Measurements from ENCODE around the gene SLC9A3.

- TF ChIP-seq, protein P1, sequence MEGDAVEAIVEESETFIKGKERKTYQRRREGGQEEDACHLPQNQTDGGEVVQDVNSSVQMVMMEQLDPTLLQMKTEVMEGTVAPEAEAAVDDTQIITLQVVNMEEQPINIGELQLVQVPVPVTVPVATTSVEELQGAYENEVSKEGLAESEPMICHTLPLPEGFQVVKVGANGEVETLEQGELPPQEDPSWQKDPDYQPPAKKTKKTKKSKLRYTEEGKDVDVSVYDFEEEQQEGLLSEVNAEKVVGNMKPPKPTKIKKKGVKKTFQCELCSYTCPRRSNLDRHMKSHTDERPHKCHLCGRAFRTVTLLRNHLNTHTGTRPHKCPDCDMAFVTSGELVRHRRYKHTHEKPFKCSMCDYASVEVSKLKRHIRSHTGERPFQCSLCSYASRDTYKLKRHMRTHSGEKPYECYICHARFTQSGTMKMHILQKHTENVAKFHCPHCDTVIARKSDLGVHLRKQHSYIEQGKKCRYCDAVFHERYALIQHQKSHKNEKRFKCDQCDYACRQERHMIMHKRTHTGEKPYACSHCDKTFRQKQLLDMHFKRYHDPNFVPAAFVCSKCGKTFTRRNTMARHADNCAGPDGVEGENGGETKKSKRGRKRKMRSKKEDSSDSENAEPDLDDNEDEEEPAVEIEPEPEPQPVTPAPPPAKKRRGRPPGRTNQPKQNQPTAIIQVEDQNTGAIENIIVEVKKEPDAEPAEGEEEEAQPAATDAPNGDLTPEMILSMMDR (IDR thresholded peaks at IDR 0.05 in 2 of 3, conservative IDR thresholded peaks at IDR 0.05 in 1 of 3; ENCODE audit: borderline replicate concordance in 1 of 3, insufficient read depth in 1 of 3, low read depth in 2 of 3, low read length in 2 of 3) = no peak
- TF ChIP-seq EZH2 (IDR thresholded peaks at IDR 0.05) (no peak), EZH2phosphoT487 (IDR thresholded peaks at IDR 0.05; ENCODE audit: borderline replicate concordance) (no peak), POLR2A (IDR thresholded peaks at IDR 0.05; ENCODE audit: borderline replicate concordance, extremely low read depth, insufficient read depth, insufficient read length) (no peak), CEBPB (IDR thresholded peaks at IDR 0.05; ENCODE audit: low read depth) (no peak), REST (IDR thresholded peaks at IDR 0.05; ENCODE audit: low read depth) (no peak), JUND (IDR thresholded peaks at IDR 0.05) (no peak), SIN3A (IDR thresholded peaks at IDR 0.05; ENCODE audit: low read depth) (no peak), POLR2AphosphoS5 (IDR thresholded peaks at IDR 0.05; ENCODE audit: low read depth, low read length) (no peak), SP1 (IDR thresholded peaks at IDR 0.05; ENCODE audit: low read depth) (no peak), ZNF274 (IDR thresholded peaks at IDR 0.05; ENCODE audit: low read depth, low read length) (no peak), TCF7L2 (IDR thresholded peaks at IDR 0.05; ENCODE audit: borderline replicate concordance, extremely low read depth, insufficient read depth, insufficient read length) (no peak)
- TF ChIP-seq, protein P2, sequence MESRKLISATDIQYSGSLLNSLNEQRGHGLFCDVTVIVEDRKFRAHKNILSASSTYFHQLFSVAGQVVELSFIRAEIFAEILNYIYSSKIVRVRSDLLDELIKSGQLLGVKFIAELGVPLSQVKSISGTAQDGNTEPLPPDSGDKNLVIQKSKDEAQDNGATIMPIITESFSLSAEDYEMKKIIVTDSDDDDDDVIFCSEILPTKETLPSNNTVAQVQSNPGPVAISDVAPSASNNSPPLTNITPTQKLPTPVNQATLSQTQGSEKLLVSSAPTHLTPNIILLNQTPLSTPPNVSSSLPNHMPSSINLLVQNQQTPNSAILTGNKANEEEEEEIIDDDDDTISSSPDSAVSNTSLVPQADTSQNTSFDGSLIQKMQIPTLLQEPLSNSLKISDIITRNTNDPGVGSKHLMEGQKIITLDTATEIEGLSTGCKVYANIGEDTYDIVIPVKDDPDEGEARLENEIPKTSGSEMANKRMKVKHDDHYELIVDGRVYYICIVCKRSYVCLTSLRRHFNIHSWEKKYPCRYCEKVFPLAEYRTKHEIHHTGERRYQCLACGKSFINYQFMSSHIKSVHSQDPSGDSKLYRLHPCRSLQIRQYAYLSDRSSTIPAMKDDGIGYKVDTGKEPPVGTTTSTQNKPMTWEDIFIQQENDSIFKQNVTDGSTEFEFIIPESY (IDR thresholded peaks at IDR 0.05; ENCODE audit: extremely low read depth, insufficient replicate concordance, low read length) = no peak
- TF ChIP-seq, protein P3, sequence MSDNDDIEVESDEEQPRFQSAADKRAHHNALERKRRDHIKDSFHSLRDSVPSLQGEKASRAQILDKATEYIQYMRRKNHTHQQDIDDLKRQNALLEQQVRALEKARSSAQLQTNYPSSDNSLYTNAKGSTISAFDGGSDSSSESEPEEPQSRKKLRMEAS (IDR thresholded peaks at IDR 0.05) = no peak
These were observed 43.4 kb upstream of the SLC9A3 start for GRCh38 chr5:567664-568060.
